Germinal center (tissue), 1 donor: ENCODE data around the gene RIPPLY3.

Experiments used
- DNase-seq: peaks from one replicate; pipeline ENCODE4 v3.0.0; 2012; ENCODE audit warnings: mixed read lengths, low spot score

Gene RIPPLY3

GRCh38 chr21:37006486-37007291 is at the start of gene RIPPLY3:
RIPPLY3 (plus strand) TSS chr21:37006702; CDS start chr21:37006773, 71 bp downstream.
- peak; percentile 16 for DNase-seq

GRCh38 chr21:36959020-36959835 is 47.3 kb upstream of the RIPPLY3 start:
- DNase-seq = no peak

GRCh38 chr21:36960676-36961284 is 45.7 kb upstream of the RIPPLY3 start:
- no peak for DNase-seq

GRCh38 chr21:36962098-36962780 is 44.3 kb upstream of the RIPPLY3 start:
- DNase-seq = no peak

GRCh38 chr21:36964398-36964797 is 42.1 kb upstream of the RIPPLY3 start:
- DNase-seq = no peak

- peak; percentile 36 for DNase-seq
Observed at GRCh38 chr21:36964827-36965719, 41.4 kb upstream of the RIPPLY3 start.

- no peak for DNase-seq
Observed at GRCh38 chr21:36965720-36966065, 40.8 kb upstream of the RIPPLY3 start.

GRCh38 chr21:36966066-36966820 is 40.3 kb upstream of the RIPPLY3 start, which contains the start of gene HLCS:
HLCS (minus strand) TSS chr21:36966669; CDS start chr21:36966638, 31 bp downstream.
- peak; percentile 75 for DNase-seq

- DNase-seq = no peak
Observed at GRCh38 chr21:36966821-36967768, 39.4 kb upstream of the RIPPLY3 start.

- no peak for DNase-seq
Observed at GRCh38 chr21:36968414-36968813, 38.1 kb upstream of the RIPPLY3 start.

GRCh38 chr21:36968976-36969375 is 37.5 kb upstream of the RIPPLY3 start:
- no peak for DNase-seq

- no peak for DNase-seq
Observed at GRCh38 chr21:36973986-36974850, 32.3 kb upstream of the RIPPLY3 start.

- no peak for DNase-seq
Observed at GRCh38 chr21:36974851-36975192, 31.7 kb upstream of the RIPPLY3 start.

GRCh38 chr21:36976228-36976861 is 30.2 kb upstream of the RIPPLY3 start:
- DNase-seq = no peak

- peak; percentile 25 for DNase-seq
Observed at GRCh38 chr21:36976882-36977651, 29.4 kb upstream of the RIPPLY3 start.

- no peak for DNase-seq
Observed at GRCh38 chr21:36980280-36981048, 26.0 kb upstream of the RIPPLY3 start.
